Measurements from ENCODE around the gene SKIC8. TPM values are rescaled to one million over a fixed set of nuclear protein-coding genes. Genes with fewer than 3 reads are reported as not detected.

SKIC8 gene
- total RNA-seq, 1 donor from 2014 or later, result 54.3 TPM

DNA sequence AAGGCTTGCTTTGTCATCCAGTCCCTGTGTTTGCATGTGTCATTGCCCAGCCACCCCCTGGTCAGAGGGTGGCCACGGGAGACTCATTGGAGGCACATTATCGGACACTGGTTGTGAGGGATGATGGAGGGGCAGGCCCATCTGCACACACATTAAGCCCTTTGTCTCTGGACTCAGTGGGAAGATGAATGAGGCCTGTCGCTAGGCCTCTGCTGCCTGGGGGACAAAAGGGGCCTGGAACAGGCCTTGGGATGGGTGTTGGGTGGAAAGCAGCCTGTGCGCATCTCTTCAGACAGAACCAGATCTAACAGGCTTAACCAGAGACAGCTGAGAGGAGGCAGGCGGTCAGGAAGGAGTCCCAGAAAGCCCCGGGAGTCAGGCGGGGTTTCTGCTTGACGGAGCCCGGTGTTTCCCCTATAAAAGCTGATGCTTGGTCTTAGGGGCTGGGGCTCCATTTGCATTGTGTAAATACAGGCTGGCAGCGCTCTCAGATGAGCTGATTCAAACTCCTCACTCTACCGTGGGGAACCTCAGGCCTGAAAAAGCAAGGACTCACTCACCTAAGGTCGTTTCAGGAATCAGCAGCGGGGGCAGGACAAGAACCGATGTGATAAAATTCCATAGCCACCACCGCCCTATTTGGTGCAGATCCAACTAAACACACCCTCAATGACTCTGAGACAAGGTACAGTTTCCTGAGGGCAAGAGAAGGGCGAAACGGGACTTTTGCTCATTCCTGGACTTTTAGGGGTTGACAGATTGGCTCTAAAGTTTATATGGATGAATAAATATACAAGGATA lies 17.1 kb upstream of the SKIC8 start:
- DNase-seq (ENCODE audit: extremely low spot score in 2 of 2), result no peak
- TF ChIP-seq POLR2AphosphoS5 (IDR thresholded peaks at IDR 0.05; ENCODE audit: insufficient read depth in 1 of 2, low read depth in 1 of 2), result no peak
- no peak for TF ChIP-seq POLR2A (IDR thresholded peaks at IDR 0.05)
- Histone ChIP-seq H3K9me3 (no peaks in the 10 kb centered on the region), H3K4me3 (no peak overlapping the region), H3K4me1 (no peaks in the 10 kb centered on the region), H3K27ac (no peak overlapping the region), H3K36me3 (no peaks in the 10 kb centered on the region), H3K27me3 (no peaks in the 10 kb centered on the region)
- intact Hi-C loops (cut with DNase I), result loop anchor here (10.0 kb wide), 1 partner anchor 108 kb away; no protein-coding TSS in a partner anchor

DNA sequence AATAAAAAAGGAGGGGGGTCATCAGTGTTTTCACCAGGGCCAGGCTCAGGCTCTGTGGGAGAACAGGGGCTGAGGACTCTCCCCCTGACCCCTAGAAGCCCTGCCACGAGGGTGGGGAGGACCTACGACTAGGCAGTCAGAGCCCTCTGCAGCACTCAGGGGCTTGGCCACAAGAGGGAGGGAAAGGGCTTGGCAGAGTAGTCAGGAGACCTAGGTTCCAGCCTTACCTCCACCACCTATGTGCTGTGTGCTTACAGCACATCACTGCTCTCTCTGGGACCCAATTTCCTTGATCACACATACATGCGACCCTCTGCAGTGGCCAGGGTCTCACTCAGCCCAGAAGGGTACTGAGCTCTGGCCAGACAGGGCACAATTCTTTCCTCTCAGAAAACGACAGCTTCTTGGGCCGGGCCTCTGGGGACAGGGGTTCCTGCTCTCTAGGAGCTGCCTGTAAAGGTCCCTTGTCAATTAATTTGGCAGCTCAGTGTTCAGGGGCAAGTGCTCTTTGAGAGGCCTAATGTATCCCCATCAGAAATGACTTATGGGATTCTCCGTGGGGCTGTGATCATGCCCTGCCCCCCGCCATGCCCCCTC lies 16.4 kb upstream of the SKIC8 start:
- H3K27me3 ChIP-seq, result no peaks in the 10 kb centered on the region
- H3K4me3 ChIP-seq, result no peak overlapping the region
- intact Hi-C loops (cut with DNase I), result loop anchor here (10.0 kb wide), 1 partner anchor 109 kb away; no protein-coding TSS in a partner anchor
- DNase-seq (ENCODE audit: extremely low spot score in 2 of 2), result no peak
- no peaks in the 10 kb centered on the region for H3K9me3 ChIP-seq
- H3K27ac ChIP-seq, result no peak overlapping the region
- no peaks in the 10 kb centered on the region for H3K4me1 ChIP-seq
- no peaks in the 10 kb centered on the region for H3K36me3 ChIP-seq
- TF ChIP-seq POLR2A (IDR thresholded peaks at IDR 0.05), result no peak
- TF ChIP-seq CTCF (IDR thresholded peaks at IDR 0.05), result no peak
- TF ChIP-seq POLR2AphosphoS5 (IDR thresholded peaks at IDR 0.05; ENCODE audit: insufficient read depth in 1 of 2, low read depth in 1 of 2), result no peak

- no peaks in the 10 kb centered on the region for H3K4me1 ChIP-seq
- H3K9me3 ChIP-seq, result no peaks in the 10 kb centered on the region
- H3K4me3 ChIP-seq, result no peak overlapping the region
- H3K36me3 ChIP-seq, result no peaks in the 10 kb centered on the region
- TF ChIP-seq CTCF (IDR thresholded peaks at IDR 0.05), result no peak
- no peak for TF ChIP-seq POLR2A (IDR thresholded peaks at IDR 0.05)
- no peak for TF ChIP-seq POLR2AphosphoS5 (IDR thresholded peaks at IDR 0.05; ENCODE audit: insufficient read depth in 1 of 2, low read depth in 1 of 2)
- intact Hi-C loops (cut with DNase I), result loop anchor here (10.0 kb wide), 1 partner anchor 111 kb away; no protein-coding TSS in a partner anchor
- no peak for DNase-seq (ENCODE audit: extremely low spot score in 2 of 2)
- H3K27me3 ChIP-seq, result no peaks in the 10 kb centered on the region
- H3K27ac ChIP-seq, result no peak overlapping the region
Observed at GRCh38 chr15:78314181-78314581, 14.8 kb upstream of the SKIC8 start.

DNA sequence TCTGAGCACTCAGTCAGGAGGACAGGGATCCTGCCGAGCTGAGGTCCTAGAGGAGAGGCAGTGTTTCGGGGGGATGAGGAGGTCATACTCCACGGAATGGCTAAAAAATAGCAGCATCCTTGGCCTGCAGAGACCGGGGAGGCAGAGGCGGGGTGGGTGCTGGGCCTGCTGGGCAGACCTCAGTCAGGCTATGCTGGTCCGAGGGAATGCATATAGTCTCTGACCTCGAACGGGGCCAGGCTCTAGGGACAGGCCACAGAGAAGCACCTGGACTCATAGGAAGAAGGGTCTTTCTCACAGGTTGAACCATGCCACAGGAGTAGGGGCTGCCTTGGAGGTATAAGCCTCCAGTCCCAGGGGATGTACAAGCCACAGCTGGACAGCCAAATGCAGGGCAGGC lies 14.0 kb upstream of the SKIC8 start:
- TF ChIP-seq POLR2AphosphoS5 (IDR thresholded peaks at IDR 0.05; ENCODE audit: insufficient read depth in 1 of 2, low read depth in 1 of 2) (no peak), POLR2A (IDR thresholded peaks at IDR 0.05) (no peak), CTCF (IDR thresholded peaks at IDR 0.05) (no peak)
- no peaks in the 10 kb centered on the region for H3K27me3 ChIP-seq
- H3K27ac ChIP-seq, result no peak overlapping the region
- H3K4me1 ChIP-seq, result no peaks in the 10 kb centered on the region
- H3K36me3 ChIP-seq, result no peaks in the 10 kb centered on the region
- no peaks in the 10 kb centered on the region for H3K9me3 ChIP-seq
- H3K4me3 ChIP-seq, result no peak overlapping the region
- intact Hi-C loops (cut with DNase I), result loop anchor here (10.0 kb wide), 1 partner anchor 111 kb away; no protein-coding TSS in a partner anchor
- DNase-seq (ENCODE audit: extremely low spot score in 2 of 2), result no peak

- Histone ChIP-seq H3K36me3 (no peaks in the 10 kb centered on the region), H3K4me3 (no peak overlapping the region), H3K4me1 (no peaks in the 10 kb centered on the region), H3K9me3 (no peaks in the 10 kb centered on the region), H3K27ac (no peak overlapping the region), H3K27me3 (no peaks in the 10 kb centered on the region)
- TF ChIP-seq POLR2AphosphoS5 (IDR thresholded peaks at IDR 0.05; ENCODE audit: insufficient read depth in 1 of 2, low read depth in 1 of 2), result no peak
- no peak for DNase-seq (ENCODE audit: extremely low spot score in 2 of 2)
- intact Hi-C loops (cut with DNase I), result loop anchor here (10.0 kb wide), 1 partner anchor 112 kb away; no protein-coding TSS in a partner anchor
Observed at GRCh38 chr15:78312957-78313356, 13.5 kb upstream of the SKIC8 start.
